GM12874 (cell line): ENCODE results near the gene PTGES3.

Experiments
- TF ChIP-seq, protein P1 (sequence below): IDR thresholded peaks from 2 replicates; pipeline ENCODE4 v1.5.1; 2011; ENCODE audit warnings: low read depth, mild to moderate bottlenecking, control low read depth, low read length, moderate library complexity; ENCODE audit not compliant: insufficient read depth

The PTGES3 gene

DNA sequence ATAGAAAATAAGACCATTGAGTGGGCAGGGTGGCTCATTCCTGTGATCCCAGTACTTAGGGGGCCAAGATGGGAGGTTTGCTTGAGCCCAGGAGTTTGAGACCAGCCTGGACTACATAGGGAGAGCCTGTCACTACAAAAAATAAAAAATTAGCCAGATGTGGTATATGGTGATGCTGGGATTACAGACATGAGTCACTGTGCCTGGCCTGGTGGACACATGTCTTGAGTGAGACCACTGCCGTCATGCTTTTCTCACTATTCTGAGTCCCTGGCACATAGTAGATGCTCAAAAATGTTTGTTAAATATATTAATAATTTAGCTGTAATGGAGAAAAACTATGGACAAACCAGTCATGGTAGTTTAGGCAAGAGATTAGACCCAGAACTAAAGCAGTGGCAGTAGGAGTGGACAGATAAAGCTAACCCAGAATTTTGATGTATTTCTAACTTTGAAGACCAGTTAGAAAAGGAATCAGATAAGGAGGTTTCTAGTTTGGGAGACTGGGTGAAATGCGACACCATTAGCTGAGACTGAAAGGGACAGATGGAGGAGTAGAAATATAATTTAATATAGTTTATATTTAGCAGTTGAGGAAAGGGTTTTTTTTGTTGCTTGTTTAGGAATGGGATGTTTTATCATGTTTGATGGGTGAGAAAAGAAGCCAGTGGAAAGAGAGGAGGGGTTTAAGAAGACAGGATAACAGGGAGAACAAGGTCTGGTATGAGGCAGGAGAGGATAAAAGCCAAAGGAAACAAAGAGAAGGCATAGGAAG lies 7.4 kb upstream of the PTGES3 start:
- TF ChIP-seq, protein P1, sequence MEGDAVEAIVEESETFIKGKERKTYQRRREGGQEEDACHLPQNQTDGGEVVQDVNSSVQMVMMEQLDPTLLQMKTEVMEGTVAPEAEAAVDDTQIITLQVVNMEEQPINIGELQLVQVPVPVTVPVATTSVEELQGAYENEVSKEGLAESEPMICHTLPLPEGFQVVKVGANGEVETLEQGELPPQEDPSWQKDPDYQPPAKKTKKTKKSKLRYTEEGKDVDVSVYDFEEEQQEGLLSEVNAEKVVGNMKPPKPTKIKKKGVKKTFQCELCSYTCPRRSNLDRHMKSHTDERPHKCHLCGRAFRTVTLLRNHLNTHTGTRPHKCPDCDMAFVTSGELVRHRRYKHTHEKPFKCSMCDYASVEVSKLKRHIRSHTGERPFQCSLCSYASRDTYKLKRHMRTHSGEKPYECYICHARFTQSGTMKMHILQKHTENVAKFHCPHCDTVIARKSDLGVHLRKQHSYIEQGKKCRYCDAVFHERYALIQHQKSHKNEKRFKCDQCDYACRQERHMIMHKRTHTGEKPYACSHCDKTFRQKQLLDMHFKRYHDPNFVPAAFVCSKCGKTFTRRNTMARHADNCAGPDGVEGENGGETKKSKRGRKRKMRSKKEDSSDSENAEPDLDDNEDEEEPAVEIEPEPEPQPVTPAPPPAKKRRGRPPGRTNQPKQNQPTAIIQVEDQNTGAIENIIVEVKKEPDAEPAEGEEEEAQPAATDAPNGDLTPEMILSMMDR: no peak

DNA sequence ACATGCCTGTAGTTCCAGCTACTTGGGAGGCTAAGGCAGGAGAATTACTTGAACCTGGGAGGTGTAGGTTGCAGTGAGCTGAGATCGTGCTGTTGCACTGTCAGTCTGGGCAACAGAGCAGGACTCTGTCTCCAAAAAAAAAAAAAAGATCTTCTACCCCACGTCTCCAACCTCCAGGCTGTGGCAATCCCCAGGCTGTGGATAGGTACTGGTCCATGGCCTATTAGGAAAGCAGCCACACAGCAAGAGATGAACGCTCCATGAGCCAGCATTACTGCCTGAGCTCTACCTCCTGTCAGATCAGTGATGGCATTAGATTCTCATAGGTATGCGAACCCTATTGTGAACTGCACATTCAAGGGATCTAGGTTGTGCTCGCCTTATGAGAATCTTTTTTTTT lies 6.1 kb upstream of the PTGES3 start:
- TF ChIP-seq, protein P1: no peak

DNA sequence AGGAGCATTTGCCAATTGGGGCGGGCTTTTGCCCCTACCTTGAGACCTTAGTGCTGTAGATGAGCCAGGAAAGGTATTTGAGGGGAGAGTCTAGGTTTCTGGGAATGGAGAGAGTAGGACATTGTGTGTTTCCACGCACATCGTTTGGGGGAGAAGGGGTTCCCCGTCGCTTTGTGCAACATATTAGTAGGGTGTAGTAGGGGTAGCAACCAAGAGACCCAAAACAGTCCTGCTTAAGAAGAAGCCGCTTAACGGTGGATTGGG lies 694 bp upstream of the PTGES3 start:
- TF ChIP-seq, protein P1: no peak

DNA sequence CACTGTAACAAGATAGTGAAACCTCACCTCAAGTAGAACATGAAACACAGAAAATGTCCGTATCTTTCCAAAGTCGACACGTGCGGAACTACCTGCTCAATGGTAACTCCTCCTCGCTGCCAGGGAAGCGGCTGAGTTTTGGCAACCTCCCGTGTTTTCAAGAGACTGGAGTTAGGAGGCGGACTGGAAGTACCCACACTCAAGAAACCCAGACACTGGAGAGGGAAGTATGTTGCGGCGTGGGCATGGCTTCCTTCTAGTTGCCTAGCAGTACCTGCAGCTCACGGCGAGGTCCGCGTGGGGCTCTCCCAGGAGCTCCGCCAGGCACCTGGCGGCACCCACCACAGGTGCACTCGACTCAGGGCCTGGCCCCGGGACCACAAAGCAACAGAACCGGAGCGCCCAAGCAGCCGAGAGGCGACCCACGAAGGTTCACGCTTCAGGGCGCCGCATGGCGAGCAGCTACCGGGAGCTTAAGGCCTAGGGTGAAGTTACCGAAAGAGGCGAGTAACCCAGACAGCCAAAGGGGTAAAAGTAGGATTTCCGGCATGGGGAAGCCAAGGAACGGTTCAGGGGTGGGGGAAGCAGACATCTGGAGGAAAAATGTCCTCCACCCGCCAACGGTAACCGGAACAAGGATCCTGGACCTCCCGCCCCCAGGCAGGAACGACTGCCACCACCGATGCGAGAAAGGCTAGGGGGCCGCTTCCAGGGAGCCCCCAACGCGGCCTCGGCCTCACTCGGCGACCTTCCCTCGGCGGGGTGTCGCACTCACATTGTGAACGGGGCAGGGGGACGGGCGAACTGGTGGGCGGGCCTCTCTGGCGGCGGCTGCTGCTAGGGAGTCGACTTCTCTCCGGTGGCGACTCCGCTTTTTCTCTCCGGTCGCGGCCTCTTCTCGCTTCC lies 608 bp downstream of the PTGES3 start:
- TF ChIP-seq, protein P1: no peak

DNA sequence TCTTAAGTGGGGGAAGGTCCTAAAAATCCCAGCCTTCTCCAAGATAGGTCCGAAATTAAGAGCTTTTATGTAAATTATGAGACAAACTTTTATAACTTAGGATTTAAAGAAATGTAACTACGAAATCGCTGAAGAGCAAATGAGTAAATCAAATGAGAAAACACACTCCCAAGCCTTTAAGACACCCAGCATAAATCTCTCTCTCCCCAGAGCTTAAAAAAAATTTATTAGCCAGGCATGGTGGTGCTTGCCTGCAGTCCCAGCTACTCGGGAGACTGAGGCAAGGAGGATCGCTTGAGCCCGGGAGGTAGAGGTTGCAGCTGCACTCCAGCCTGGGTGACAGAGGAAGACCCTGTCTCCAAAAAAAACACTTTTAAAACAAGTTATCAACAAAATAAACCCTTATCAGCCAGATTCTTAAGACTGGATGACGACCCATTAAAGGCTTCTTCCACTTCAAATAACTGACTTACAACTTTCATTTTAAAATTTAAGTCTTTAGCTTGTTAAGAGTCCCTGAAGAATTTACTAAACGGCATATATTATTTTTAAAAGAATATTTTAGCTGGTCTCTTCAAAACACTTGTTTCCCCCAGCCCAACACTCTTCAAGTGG lies 3.2 kb downstream of the PTGES3 start:
- TF ChIP-seq, protein P1: no peak

DNA sequence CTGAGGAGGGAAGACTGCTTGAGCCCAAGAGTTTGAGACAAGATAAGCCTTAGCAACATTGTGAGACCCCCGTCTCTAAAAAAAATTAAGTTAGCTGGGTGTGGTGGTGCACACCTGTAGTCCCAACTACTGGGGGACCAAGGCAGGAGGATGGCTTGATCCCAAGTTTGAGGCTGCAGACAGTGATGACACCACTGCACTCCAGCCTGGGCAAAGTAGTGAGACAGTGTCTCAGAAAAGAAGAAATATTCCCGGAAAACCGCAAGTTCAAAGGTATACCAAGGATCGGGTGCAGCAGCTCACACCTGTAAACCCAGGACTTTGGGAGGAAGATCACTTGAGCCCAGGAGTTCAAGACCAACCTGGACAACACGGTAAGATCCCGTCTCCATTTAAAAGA lies 5.8 kb downstream of the PTGES3 start:
- TF ChIP-seq, protein P1: no peak

DNA sequence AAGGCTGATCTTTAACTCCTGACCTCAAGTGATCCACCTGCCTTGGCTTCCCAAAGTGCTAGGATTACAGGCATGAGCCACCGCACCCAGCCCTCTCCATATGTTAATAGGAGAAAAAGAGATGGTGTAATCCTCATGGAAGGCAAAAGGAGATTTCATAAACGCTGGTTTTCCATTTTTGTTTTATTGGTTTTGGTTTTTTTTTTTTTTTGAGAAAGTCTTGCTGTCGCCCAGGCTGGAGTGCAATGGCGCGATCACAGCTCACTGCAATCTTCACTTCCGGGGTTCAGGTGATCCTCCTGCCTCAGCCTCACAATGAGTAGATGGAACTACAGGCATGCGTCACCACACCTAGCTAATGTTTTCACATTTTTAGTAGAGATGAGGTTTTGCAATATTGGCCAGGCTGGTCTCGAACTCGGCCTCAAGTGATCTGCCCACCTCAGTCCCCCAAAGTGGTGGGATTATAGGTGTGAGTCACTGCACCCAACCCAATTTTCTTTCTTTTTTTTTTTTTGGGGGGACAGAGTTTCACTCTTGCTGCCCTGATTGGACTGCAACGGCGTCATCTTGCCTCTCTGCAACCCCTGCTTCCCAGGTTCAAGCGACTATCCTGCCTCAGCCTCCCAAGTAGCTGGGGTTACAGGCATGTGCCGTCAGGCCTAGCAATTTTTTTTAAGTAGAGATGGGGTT lies 8.1 kb downstream of the PTGES3 start:
- TF ChIP-seq, protein P1: no peak
